Activated gamma-delta T cell treated with Interleukin-2 at 50 U/mL for 16 hours (primary cell): ENCODE measurements around the gene LYRM4.

Experiments used
- DNase-seq: peaks from one replicate; pipeline ENCODE4 v3.0.0-alpha.2; 2020

The LYRM4 gene

DNA sequence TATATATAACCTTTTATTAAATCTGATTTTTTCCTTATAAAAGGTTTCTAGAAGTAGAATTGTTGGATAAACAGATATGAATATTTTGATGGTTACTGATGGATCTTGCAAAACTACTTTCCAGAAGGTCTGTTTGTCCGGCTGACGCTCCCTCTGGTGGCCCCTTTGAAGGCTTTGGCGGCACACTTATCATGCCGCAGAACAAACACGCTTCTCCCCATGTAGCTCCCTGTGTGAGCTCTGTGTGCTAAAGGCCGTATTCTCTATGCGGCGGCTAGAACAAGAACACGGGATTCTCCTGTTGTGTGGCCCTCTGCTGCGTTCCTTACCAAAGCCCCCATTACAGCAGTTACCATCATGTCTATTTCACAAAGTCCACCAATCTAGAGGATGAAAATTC is 145.6 kb downstream of the LYRM4 start:
- DNase-seq, result no peak

DNA sequence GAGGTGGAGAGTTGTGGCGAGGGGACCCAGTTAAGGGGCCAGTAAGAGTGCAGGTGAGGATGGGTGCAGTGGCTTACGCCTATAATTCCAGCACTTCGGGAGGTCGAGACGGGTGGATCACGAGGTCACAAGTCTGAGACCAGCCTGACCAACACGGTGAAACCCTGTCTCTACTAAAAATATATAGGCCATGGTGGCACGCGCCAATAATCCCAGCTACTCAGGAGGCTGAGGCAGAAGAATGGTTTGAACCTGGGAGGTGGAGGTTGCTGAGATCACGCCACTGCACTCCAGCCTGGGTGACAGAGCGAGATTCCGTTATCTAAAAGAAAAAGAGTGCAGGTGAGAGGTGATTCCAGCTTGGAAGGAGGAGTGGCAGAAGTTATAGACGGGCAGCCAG is 147.7 kb downstream of the LYRM4 start:
- DNase-seq, result no peak

DNA sequence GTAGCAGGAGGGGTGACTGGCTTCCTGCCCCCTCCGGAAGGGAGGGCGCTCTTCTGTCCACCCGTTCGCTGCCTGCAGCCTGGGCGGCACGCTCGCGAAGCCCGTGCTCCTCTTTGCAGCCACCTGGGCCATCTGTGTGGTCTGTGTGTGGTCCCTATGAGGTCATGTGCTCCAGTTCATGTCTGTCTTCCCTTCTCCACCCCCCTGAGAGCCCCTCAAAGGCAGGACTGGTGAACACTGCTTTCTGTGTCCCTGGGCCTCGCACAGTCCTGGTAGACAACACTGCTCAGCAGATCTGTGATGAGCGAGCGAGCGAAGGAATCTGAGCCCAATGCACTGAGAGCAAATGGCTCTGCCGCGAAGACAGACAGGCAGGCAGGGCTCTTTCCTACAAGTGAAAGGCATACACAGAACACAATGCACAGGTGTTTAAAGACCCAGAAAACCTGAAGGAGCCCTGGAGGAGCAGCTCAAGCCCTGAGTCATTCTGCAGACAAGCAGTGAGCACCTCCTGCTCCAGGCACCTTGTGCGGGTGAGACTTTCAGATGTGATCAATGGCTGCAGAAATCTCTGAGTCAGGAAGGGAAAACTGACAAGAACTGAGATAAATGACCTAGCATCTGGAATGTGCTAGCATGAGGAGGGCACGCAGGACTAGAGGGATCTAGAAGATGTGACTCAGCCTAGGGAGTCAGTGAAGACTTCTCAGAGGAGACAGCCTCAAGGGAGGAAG is 148.5 kb downstream of the LYRM4 start:
- no peak for DNase-seq

DNA sequence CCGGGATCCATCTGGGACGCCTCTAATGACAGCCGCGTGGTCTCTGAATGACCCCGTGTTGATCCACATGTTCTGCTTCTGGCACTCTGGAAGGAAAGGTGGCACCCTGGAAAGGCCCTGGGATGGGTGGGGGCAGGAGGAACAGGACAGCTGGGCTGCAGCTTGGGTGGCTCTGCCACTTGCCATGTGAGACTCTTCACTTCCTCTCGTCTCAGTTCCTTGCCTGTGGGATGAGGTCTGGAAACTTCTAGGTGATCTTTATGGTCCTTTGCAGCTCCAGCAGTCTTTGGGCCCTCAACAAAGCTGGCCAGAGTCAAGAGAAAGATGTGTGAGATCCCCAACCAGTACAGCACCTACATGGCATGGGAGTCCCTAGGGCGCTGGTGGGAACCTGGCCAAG is 149.1 kb downstream of the LYRM4 start:
- DNase-seq, result no peak

DNA sequence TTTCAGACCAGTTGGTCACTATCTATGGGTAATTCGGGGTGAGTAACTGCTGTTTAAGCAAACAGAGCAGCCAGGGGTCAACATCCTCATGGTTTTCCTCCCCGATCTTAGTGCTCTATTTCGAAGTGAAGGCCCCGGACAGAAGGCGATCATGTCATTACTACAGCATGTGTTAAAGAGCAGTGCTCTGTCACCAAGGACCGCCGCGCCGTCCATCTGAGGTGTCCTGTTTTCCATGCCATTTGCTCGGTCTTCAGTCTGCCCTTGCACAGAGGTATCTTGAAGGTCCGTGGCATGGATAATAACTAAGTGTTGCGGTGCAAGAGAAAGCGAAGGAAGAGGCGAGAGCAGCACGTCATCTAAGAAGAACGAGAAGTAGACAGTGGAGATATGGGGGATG is 150.5 kb downstream of the LYRM4 start:
- no peak for DNase-seq

DNA sequence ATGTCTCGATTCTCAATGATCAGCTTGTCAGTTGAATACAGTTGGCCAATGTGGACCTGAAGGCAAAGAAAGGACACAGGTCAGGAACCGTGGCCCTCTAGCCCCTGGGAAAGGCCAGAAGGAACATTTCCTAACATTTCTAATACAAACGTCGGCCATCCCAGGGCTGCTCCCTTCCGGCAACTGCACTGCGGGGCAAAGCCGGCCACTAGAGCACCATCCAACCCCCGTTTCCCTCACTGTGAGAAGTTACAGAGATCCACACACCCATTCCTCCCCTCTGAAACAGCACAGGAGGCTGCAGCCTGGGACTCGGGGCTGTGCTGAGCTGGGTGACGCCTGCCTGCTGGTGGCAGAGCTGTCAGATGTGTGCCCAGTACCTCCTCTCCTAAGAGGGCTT is 151.3 kb downstream of the LYRM4 start:
- DNase-seq, result no peak

DNA sequence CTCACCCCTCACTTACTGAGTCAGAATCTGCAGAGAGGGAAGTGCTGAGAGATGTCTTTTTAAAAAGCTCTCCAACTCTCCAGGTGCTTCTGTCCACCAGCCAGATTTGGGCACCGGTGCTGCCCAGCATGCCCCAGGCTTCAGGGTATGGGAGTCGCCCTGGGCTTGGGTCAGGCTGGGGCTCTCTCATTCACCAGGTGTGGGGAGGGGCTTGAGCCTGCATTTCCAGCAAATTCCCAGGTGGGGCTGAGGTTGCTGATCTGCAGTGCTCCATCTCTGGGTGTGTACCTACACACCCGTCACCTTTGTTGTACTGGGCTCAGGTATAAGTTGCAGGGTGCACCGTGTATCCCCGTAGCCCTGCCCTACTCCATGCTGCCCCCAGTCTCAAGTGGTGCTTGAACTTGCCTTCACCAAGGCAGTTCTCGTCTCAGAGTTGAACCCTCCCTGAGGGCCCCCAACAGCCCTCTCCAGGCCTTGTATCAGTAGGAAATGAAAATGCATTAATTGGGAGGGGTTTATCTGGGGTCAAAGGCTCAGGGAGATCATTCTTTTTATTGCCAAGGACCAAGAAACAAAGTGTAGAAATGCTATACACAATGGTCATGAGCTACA is 152.1 kb downstream of the LYRM4 start:
- DNase-seq, result no peak

DNA sequence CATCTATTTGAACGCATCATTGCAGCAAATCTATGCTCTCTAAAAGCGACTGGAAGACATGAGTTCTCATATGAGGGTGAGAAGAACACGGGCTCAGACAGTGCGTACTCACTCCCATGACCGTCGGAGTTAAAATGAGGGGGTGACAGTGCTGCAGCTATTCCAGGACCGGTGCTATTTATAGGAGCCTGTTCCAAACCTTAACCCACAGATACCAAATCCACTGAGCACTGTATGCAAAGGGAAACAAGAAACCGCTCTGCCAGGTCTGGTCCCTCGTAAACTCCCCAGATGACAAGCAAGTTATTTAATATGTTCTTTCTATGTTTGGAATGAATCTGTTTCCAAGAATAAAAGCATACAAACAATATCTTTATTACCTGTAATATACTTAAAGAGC is 152.7 kb downstream of the LYRM4 start:
- DNase-seq, result no peak

DNA sequence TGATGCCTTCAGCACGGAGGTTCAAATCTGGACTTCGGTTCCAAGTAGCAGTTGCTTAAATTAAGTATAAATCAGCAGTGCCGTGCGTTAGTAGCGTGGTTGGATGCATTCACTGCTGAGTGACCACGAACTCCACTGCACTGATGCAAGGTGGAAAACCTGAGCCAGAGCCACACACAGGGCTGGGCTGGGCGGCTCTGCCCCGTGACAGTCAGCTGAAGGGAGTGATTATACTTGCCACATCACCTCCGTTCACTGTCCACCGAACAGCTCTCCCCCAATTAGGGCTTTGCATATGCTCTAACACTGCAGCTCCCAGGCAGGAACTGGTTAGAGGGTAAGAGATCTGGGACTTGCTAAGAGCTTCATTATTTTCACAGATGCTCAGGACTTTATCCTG is 153.4 kb downstream of the LYRM4 start:
- no peak for DNase-seq

DNA sequence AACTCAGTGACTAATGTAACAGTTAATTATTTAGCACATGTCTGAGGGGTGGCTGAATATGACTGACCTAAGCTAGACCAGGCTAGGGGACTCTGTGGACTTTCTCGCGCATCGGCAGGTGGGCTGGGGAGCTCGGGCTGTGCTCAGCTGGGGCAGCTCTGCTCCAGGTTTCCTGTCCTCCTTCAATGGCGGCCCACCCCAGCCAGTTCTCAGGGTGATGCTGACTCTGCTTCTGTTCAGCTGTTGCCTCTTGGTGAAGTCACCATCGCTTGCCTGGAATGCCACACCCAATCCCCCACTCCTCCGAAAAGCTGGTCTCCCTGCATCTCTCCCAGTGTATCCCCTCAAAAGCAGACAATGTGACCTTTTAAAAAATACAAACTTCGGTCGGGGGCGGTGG is 155.6 kb downstream of the LYRM4 start:
- no peak for DNase-seq

DNA sequence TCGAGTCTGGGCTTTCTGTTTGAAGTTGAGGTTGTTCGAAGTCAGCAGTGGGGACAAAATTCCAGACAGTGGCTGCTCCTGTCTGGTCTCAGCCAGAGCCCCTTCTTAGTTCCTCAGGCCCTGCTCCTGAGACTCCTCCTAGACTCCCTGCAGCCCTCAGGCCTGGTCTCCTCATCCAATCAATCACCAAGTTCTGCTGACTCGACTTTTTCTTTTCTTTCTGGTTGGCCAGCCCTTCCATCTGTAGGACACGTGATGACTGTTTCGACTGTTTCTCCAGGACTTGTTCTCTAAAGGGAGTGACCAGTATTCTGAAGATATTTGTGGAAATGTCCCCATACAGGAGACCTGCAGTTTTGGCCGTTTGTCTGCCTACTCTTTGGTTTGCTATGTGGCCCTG is 156.1 kb downstream of the LYRM4 start:
- DNase-seq, result no peak

DNA sequence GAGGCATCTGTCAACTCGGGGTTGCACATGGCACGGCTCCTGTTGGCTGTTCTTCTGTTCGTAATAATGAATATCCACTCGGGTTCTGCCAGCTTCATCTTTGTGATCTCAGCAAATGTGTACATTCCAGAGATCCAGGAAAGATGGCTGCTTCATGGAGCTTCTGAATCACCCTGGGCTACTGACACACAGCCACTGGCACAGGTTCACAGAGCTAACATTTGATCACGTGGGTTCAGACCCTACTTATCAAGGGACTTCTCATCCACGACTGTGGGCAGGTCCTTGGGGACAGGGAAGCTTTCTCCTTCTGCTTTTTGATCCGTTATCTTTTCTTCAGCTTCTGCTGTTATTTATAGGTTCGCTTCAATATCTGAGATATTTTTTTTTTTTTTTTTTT is 157.5 kb downstream of the LYRM4 start:
- no peak for DNase-seq

DNA sequence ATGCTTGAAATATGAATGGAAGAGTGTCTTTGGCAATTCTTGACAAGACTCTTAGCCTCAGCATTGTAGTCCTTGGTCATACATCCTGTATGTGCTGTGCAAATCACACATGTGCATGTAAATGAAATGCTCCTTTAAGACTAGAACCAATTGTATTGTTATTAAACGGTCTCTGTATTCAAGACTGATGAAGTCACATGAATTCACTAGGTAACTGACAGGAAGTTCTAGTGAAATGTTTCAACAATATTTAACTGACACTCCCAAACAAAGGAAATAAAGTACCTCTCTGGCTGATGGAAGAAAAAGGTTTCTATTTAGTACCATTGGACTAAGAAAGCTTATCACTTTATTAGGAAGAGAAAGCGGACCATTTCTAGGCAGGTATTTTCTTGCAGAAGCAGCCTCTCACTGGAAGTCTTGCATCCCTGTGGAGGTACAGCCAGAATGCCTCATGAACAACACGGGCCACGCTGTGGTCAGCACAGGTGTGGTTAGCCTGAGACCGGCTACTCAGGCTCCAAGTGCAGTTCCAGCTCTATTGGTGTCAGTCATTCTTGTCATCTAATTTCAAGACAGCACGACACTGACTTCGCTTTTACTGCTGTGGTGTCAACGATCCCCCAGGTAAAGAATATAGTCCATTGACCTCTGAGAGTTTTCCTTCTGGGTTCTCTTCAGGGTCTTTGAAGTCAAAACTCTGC is 158.3 kb downstream of the LYRM4 start:
- DNase-seq, result no peak

DNA sequence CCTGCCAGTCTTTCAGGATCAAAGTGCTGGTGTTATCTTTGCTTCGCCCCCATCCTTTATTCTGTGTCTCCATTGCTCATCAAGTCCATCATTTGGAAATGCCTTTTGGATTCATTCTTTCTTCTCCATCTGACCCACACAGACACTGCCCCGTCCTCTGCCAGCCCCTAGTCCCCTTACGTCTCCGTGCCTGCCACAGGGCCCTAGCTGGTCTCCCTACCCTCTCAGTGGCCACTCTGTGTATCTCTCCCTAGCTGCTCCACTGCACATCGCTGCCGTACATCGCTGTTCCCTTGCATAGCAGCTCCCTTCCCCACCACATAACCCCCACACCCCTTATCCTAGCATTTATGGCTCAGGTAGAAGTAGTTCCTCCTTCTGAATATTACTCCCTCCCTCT is 159.9 kb downstream of the LYRM4 start:
- no peak for DNase-seq

DNA sequence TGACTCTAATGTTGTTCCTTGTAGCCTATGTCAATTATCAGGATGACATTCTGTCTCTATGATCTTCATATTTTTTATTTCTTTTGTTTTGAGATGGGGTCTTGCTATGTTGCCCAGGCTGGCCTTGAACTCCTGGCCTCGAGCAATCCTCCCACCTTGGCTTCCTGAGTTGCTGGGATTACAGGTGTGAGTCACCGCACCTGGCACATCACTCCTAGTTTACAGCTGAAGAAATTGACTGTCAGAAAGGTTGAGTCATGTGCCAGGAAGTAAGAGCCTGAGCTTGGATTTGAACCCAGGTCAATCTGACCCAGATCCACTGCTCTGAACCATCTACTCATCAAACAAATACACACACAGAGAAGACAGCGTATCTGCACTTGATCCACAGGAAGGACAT is 161.2 kb downstream of the LYRM4 start:
- no peak for DNase-seq

DNA sequence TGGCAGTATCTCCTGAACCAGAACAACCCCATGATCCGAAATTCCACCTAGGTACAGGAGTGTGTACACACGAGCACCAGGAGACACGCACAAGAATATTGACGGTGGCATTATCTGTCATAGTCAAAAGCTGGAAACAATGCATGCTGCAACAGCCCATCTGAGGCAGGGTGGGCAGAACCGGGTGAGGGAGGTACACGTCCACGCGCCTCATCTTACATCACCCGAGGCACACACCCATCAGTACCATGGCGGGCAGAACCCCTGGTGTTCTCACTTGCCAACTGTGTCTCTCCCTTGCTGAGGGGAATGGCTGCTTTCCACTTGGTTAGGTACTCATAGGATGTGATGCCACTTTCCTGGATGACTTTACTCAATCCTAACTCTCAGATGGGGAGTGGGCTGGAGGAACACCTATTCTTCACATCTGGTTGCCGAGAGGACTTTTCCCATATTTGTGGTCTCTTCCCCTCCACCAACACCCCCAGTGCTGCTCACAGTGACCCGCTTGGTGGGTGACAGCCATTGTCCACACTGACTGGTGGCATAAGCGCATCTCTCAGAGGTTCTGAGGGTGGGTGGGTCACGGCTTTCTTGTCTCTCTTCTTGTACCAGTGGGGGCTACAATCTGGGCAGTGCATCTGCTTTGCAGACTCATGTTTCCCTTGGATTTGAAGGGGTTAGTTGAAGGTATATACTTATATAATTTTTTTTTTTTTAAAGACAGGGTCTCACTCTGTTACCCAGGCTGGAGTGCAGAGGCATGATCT is 162.1 kb downstream of the LYRM4 start:
- DNase-seq, result no peak

DNA sequence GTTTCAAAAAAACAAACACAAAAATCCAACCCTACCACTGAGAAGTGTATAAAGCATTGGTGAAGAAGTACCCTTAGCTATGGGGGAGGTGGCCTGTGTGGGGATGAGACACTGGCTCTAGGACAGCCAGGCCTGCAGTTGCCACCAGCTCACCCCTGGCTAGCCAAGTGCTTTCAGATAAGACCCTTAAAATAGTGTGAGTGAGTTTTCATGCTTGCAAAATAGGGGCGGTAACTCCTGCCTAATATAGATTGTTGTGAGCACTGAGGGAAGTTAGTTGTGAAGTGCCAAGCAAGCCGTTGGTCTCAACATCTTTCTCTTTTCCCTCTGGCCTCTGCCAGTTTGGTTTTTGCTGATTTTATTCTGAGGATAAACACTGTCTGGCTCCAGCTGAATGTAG is 164.3 kb downstream of the LYRM4 start:
- no peak for DNase-seq

DNA sequence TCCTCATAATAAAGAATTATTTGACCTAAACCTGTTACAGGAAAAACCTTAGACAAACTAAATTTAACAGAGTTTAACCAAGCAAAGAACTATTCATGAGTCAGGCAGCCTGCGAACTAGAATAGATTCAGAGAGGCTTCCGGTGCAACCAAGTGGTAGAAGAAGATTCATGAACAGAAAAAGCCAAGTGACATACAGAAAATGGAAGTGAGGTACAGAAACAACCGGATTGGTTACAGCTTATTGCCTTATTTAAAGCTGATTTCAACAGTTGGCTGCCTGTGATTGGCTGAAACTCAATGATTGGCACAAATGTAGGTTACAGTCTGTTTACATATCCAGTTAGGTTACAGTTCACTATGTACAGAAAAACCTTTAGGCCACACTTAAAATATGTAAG is 165.5 kb downstream of the LYRM4 start:
- no peak for DNase-seq

DNA sequence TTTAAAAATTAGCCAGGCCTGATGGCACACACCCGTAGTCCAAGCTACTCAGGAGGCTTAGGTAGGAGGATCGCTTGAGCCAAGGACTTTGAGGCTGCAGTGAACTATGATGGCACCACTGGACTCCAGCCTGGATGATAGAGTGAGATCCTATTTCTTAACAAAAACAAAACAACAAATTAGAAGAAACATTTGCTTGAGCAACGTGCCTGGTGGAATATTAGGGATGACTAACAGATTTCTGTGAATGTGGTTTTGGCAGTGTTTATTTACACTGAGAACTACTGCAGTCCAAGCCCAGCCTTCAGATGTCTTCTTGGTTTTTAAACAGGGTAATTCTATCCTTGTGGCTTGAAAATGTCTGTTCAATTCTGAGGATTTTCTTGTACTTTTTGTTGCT is 166.4 kb downstream of the LYRM4 start:
- no peak for DNase-seq

DNA sequence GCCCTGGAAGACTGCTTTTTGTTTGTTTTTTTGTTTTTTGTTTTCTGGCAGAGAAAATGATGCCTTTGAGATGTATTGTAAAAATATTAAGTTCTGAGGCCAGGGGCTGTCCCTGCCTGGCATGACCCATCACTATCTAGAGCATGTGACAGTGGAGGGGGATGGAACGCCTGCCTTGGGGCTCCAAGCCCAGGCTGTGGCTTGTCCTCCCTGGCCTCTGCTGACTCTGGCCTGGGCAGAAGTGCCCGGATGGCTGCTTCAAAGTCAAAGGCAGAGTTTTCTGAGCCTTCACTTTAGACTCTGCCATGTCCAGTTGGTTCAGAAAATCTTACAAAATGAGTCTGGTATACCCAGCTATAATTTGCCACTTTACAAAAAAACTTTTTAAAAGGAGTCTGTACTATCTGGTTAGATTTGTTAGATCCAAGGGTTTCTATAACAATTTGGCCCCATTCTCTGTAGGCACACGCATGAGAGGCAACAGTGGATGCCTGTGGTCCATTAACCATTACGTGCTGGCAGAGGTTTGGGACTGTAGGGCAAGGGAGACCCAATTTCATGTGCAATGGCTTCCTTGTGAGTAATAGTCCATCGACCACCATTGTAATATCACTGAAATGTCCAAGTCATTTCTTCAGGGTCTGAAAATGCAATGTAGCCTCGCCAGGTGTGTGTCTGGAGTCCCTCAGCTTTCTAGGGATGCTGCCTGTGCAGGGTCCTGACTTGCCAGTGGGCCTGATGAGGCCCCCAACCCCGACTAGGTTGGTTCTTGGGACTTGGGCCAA is 167.3 kb downstream of the LYRM4 start:
- DNase-seq, result no peak

DNA sequence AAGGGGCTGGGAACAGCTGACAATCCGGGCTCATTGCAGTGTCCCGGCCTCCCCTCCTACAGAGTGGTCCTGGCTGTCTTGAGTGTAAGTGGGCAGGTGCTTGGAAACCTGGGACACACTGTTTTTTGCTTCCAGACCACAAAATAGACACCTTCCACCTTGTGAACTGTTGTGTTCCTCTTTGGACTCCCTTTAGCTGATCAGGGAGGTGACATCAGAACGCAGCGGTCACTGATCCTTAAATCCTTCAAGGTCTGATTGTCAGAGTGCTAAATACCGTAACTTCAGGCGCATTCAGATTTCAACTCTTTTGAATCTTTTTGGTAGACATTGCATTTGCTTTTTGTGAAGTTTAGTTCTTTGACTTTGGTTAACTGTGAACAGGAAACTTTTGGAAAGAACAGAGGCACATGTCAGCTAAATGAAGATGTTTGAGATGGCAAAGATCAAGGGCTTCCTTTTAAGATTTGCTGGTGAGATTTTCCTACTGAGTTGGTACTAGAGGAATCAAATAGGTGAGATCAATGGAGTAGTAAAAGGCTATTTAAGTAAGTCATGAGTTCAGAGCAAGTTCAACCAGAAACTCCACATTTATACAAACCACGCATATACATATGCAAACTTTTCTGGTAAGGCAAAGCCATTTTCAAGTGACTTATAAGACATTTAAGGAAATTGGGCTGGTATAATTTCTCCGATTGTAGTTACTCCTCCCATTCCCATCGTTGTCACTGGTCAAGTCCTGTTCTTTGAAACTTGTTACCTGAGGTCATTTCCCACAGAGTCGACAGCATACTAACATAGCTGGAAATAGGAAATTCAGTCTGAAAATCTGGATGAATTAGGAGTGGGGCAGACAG is 169.3 kb downstream of the LYRM4 start:
- DNase-seq, result no peak

DNA sequence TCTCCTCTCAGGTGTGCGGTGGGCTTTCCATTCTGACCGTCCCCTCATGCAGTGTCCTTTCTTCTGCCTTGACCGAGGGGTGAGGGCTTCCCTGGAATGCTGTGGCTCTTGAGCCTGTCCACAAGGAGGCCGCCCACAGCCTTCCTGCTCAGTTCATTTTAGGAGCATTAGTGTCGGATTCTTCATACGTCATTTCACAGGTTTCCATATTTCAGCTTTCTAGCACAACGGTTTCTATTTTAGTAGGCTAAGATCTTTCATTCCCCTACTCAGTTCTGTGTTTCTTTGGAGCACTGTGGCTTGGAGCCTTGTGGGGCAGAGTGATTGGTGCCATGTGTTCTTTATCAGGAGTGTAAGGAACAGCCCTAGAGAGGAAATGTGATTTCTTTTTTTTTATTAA is 170.1 kb downstream of the LYRM4 start:
- DNase-seq, result no peak
